HL-60 (cell line): Measurements from ENCODE around the gene SLC38A10.
A peak's percentile ranks its signal among the peaks of the same experiment; 100 is the strongest.

Experiments used
- DNase-seq, 2 experiments: peaks; one replicate each; pipeline ENCODE4 v3.0.0-alpha.2; 2010 to 2020; ENCODE audit warnings: low read depth in 1 of 2, low spot score in 1 of 2
- H3K27ac ChIP-seq: fragments of 250-450 bp; sonication (Bioruptor Pico); replicated peaks from 2 replicates; pipeline ENCODE4 v1.5.1; 2020; ENCODE audit warnings: mild to moderate bottlenecking, moderate library complexity
- H3K27me3 ChIP-seq: fragments of 250-450 bp; sonication (Bioruptor Pico); 2 replicates; pipeline ENCODE4 v1.5.1; 2021; ENCODE audit warnings: mild to moderate bottlenecking, moderate library complexity; ENCODE audit not compliant: insufficient read depth, poor library complexity, severe bottlenecking
- H3K4me3 ChIP-seq: replicated peaks from 2 replicates; pipeline ENCODE4 v1.5.1; 2011; ENCODE audit warnings: mild to moderate bottlenecking, control low read depth, low read length; ENCODE audit not compliant: insufficient read depth
- CTCF ChIP-seq: IDR thresholded peaks from one replicate; pipeline ENCODE4 v1.5.1; 2011; ENCODE audit warnings: low read length, control low read depth, inconsistent platforms; ENCODE audit not compliant: insufficient read depth
- GABPA ChIP-seq: IDR thresholded peaks from 2 replicates; pipeline ENCODE4 v1.6.1; 2012; ENCODE audit warnings: low read depth
- POLR2AphosphoS5 ChIP-seq: IDR thresholded peaks from 2 replicates; pipeline ENCODE4 v1.6.1; 2012; ENCODE audit warnings: low read depth
- SPI1 ChIP-seq: IDR thresholded peaks from 2 replicates; pipeline ENCODE4 v1.6.1; 2012; ENCODE audit warnings: low read depth, mild to moderate bottlenecking, borderline replicate concordance
- TF ChIP-seq, protein P1 (sequence below): IDR thresholded peaks from 2 replicates; pipeline ENCODE4 v1.6.1; 2012; ENCODE audit warnings: low read depth; ENCODE audit not compliant: insufficient replicate concordance

SLC38A10 gene

GRCh38 chr17:81246679-81247338 is 48.3 kb downstream of the SLC38A10 start:
- Histone ChIP-seq H3K27me3 (no peaks in the 10 kb centered on the region), H3K4me3 (no peak overlapping the region), H3K27ac (no peak overlapping the region)
- no peak for TF ChIP-seq GABPA
- TF ChIP-seq SPI1, result no peak
- TF ChIP-seq, protein P1, sequence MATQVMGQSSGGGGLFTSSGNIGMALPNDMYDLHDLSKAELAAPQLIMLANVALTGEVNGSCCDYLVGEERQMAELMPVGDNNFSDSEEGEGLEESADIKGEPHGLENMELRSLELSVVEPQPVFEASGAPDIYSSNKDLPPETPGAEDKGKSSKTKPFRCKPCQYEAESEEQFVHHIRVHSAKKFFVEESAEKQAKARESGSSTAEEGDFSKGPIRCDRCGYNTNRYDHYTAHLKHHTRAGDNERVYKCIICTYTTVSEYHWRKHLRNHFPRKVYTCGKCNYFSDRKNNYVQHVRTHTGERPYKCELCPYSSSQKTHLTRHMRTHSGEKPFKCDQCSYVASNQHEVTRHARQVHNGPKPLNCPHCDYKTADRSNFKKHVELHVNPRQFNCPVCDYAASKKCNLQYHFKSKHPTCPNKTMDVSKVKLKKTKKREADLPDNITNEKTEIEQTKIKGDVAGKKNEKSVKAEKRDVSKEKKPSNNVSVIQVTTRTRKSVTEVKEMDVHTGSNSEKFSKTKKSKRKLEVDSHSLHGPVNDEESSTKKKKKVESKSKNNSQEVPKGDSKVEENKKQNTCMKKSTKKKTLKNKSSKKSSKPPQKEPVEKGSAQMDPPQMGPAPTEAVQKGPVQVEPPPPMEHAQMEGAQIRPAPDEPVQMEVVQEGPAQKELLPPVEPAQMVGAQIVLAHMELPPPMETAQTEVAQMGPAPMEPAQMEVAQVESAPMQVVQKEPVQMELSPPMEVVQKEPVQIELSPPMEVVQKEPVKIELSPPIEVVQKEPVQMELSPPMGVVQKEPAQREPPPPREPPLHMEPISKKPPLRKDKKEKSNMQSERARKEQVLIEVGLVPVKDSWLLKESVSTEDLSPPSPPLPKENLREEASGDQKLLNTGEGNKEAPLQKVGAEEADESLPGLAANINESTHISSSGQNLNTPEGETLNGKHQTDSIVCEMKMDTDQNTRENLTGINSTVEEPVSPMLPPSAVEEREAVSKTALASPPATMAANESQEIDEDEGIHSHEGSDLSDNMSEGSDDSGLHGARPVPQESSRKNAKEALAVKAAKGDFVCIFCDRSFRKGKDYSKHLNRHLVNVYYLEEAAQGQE, result no peak
- DNase-seq, result no peak

GRCh38 chr17:81246343-81246670 is 48.8 kb downstream of the SLC38A10 start:
- Histone ChIP-seq H3K4me3 (no peak overlapping the region), H3K27ac (no peak overlapping the region), H3K27me3 (no peaks in the 10 kb centered on the region)
- no peak for DNase-seq
- TF ChIP-seq GABPA, result no peak
- TF ChIP-seq POLR2AphosphoS5, result no peak
- TF ChIP-seq CTCF, result no peak
- TF ChIP-seq SPI1, result no peak
- TF ChIP-seq, protein P1, result no peak

DNA sequence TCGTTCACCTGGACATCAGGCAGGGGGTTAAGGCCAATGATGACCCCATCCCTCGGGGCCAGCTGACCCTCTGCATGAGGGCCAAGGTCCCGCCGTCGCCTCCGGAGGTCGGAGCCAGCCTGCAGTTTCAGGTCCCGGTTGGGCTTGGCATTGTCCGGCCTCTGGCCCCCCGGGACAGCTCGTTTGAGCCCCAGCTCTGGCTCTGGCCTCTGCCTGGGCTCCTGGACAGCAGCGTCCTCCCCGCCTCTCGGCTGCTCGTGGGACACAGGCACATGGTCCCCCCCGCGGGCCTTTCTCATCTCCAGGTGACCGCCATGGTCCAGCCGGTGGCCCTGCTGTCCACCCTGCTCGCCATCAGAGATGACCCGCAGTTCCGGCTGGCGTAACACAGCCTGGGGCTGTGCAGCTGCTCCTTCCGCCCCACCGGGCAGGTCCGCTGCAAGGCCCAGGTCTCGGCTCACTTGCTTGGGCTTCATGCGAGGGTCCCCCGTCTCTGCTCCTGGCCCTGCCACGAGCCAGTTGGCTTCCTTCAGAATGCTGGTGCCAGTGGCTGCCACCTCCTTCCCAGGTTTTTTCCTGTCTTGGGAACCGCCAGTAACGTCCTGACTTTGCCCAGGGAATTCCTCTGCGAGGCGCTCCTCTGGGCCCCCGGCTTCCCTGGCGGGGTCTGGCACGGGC is 49.3 kb downstream of the SLC38A10 start:
- Histone ChIP-seq H3K27me3 (no peaks in the 10 kb centered on the region), H3K4me3 (no peak overlapping the region), H3K27ac (no peak overlapping the region)
- DNase-seq, result no peak
- TF ChIP-seq, protein P1, result no peak
- no peak for TF ChIP-seq CTCF
- TF ChIP-seq GABPA, result no peak
- no peak for TF ChIP-seq SPI1
- TF ChIP-seq POLR2AphosphoS5, result peak; percentile 41
